K562 (cell line): ENCODE data around the gene JDP2. TPM values are rescaled to one million over a fixed set of nuclear protein-coding genes. Genes with fewer than 3 reads are reported as not detected.
A peak's percentile ranks its signal among the peaks of the same experiment; 100 is the strongest.

Experiments
- ATAC-seq: fragments of 200-7000 bp; cut with Tn5 transposase; 3 replicates; pipeline ENCODE4 v1.9.1; 2020; ENCODE audit warnings: moderate library complexity
- BruUV-seq: library from RNA; stranded (reverse); fragments of 400-500 nt; replicated peaks from 2 replicates; lab custom pipeline; 2021; lab: Mats Ljungman, UMichigan
- CTCF ChIA-PET: fragments of 300-600 bp; formaldehyde crosslinking; extraction: SDS; loops from one replicate; lab custom pipeline; 2021; ENCODE audit warnings: low intra/inter-chr PET ratio; lab: Yijun Ruan, JAX
- POLR2A ChIA-PET: fragments of 300-600, 350-650 bp; sonication (Branson Sonifier 250); formaldehyde crosslinking; extraction: SDS; loops from one replicate; lab custom pipeline; 2021; ENCODE audit warnings: antibody characterized with exemption, inconsistent platforms; lab: Yijun Ruan, JAX
- DNase-seq, 4 experiments: peaks; one replicate each; pipeline versions ENCODE4 v3.0.0 to v3.0.0-alpha.2; 2011 to 2018; ENCODE audit warnings: low spot score in 3 of 4, mixed read lengths in 3 of 4; ENCODE audit errors: extremely low read depth in 1 of 4
- FAIRE-seq: peaks from 2 replicates; lab custom pipeline; 2011; peaks lifted over from hg19 to GRCh38; lab: Jason Lieb, UNC
- H2AFZ ChIP-seq: 2 replicates; pipeline ENCODE4 v1.6.0; 2011; ENCODE audit warnings: low read depth, low read length, control low read depth, inconsistent platforms
- H3K27ac ChIP-seq: fragments of 200-600 bp; 3 replicates; pipeline ENCODE4 v1.8.0; 2011; ENCODE audit warnings: low read depth, mild to moderate bottlenecking, control low read depth, inconsistent platforms, low read length, moderate library complexity, mixed read lengths; ENCODE audit errors: extremely low read depth
- H3K27me3 ChIP-seq, 2 experiments: fragments of 300-600 bp in 1 of 2; 2 replicates in 1 of 2; 3 replicates in 1 of 2; pipeline versions ENCODE4 v1.6.0 to v1.8.0; 2011; ENCODE audit warnings: inconsistent platforms in 2 of 2, low read length in 2 of 2, mild to moderate bottlenecking in 1 of 2, mixed read lengths in 1 of 2, moderate library complexity in 1 of 2; ENCODE audit not compliant: control insufficient read depth in 2 of 2, insufficient read depth in 2 of 2
- H3K36me3 ChIP-seq: fragments of 300-600 bp; 3 replicates; pipeline ENCODE4 v1.8.0; 2011; ENCODE audit warnings: mild to moderate bottlenecking, low read length, inconsistent platforms; ENCODE audit not compliant: control insufficient read depth, insufficient read depth
- H3K4me1 ChIP-seq, 2 experiments: fragments of 200-600 bp in 1 of 2; replicated peaks in 1 of 2; 2 replicates in 1 of 2; 3 replicates in 1 of 2; pipeline versions ENCODE4 v1.5.1 to v1.8.0; 2011; ENCODE audit warnings: inconsistent platforms in 2 of 2, low read length in 2 of 2, mild to moderate bottlenecking in 1 of 2, mixed read lengths in 1 of 2, moderate library complexity in 1 of 2; ENCODE audit not compliant: control insufficient read depth in 2 of 2, insufficient read depth in 2 of 2
- H3K4me2 ChIP-seq: 2 replicates; pipeline ENCODE4 v1.6.1; 2011; ENCODE audit warnings: low read length, control low read depth, inconsistent platforms, mixed read lengths; ENCODE audit not compliant: insufficient read depth
- H3K4me3 ChIP-seq: fragments of 200-600 bp; sonication (generic), shearing (Covaris generic); 2 replicates; pipeline ENCODE4 v1.5.1; 2016; ENCODE audit warnings: control low read depth, inconsistent platforms
- H3K79me2 ChIP-seq: fragments of 200-600 bp; 3 replicates; pipeline ENCODE4 v1.8.0; 2011; ENCODE audit warnings: low read length, inconsistent platforms; ENCODE audit not compliant: control insufficient read depth, insufficient read depth
- H3K9ac ChIP-seq, 2 experiments: 2 replicates each; pipeline versions ENCODE4 v1.6.0 to v1.6.1; 2011; ENCODE audit warnings: low read depth in 2 of 2, low read length in 2 of 2, control low read depth in 1 of 2, inconsistent platforms in 1 of 2, mild to moderate bottlenecking in 1 of 2, mixed read lengths in 1 of 2; ENCODE audit not compliant: insufficient read depth in 1 of 2
- H3K9me1 ChIP-seq: one replicate; pipeline ENCODE4 v1.6.0; 2011; ENCODE audit warnings: inconsistent platforms, mild to moderate bottlenecking, low read length, moderate library complexity; ENCODE audit not compliant: control insufficient read depth, insufficient read depth
- H3K9me3 ChIP-seq: replicated peaks from 2 replicates; pipeline ENCODE4 v1.5.1; 2011; ENCODE audit warnings: low read depth, low read length, inconsistent platforms; ENCODE audit not compliant: control insufficient read depth, insufficient read depth
- H4K20me1 ChIP-seq: replicated peaks from 2 replicates; pipeline ENCODE4 v1.6.1; 2011; ENCODE audit warnings: low read length, inconsistent platforms, mixed read lengths; ENCODE audit not compliant: control insufficient read depth, insufficient read depth
- BRD9 ChIP-seq: fragments of 450-650 bp; IDR thresholded peaks from 2 replicates; pipeline ENCODE4 v1.6.1; 2018; ENCODE audit warnings: low read depth; ENCODE audit not compliant: partially characterized antibody
- CGGBP1 ChIP-seq: fragments of 250-450 bp; sonication (Bioruptor Pico); IDR thresholded peaks from 2 replicates; pipeline ENCODE4 v1.9.0; 2021; ENCODE audit warnings: mild to moderate bottlenecking
- GABPA ChIP-seq: fragments of 200-800 bp; sonication (Bioruptor generic); conservative IDR thresholded peaks from 2 replicates; pipeline ENCODE4 v1.6.1; 2016; ENCODE audit warnings: low read depth, missing genetic modification characterization, missing compliant biosample characterization
- IRF2 ChIP-seq: sonication (generic); formaldehyde crosslinking; IDR thresholded peaks from 2 replicates; pipeline ENCODE4 v1.8.1; 2022; ENCODE audit warnings: mild to moderate bottlenecking, missing genetic modification reagents
- WGBS: fragments of 100-300 bp; shearing (Covaris generic); methylation state at CpG from one replicate; pipeline ENCODE4 v1.1.6; 2016; ENCODE audit warnings: low coverage, mixed read lengths; ENCODE audit not compliant: insufficient coverage; ENCODE audit errors: missing lambda C conversion rate; 5-methylcytosine and 5-hydroxymethylcytosine counted together
- in situ Hi-C: fragments of 300-500 bp; cut with MboI; formaldehyde crosslinking; loops from 4 replicates; pipeline ENCODE4 v1.15.0; 2018; ENCODE audit warnings: inconsistent platforms, mixed read lengths
- intact Hi-C: fragments of 100-400 bp; cut with micrococcal nuclease; formaldehyde crosslinking; loops from 2 replicates; pipeline ENCODE4 v1.14.2; 2022
- polyA plus RNA-seq, 8 experiments: library from polyadenylated mRNA; depleted of rRNA in 4 of 8; stranded (reverse) in 5 of 8; unstranded in 3 of 8; fragments of >200 nt; fragmentation: Nextera tagmentation in 2 of 8; fragmentation: Illumina TruSeq in 1 of 8; extraction: Ambion mirVana in 2 of 8; extraction: Trizol in 1 of 8; gene quantifications; 2 replicates each; pipeline versions ENCODE4 v1.2.1 to v1.2.3, GENCODE V29; 2011 to 2014; ENCODE audit warnings: inconsistent platforms in 1 of 8, missing spikeins in 1 of 8
- total RNA-seq, 7 experiments: library from RNA; depleted of rRNA in 6 of 7; stranded (reverse); fragments of >200 nt in 6 of 7; fragmentation: Illumina TruSeq in 2 of 7; extraction: Trizol in 2 of 7; gene quantifications; 2 replicates each; pipeline versions ENCODE4 v1.2.1 to v1.2.3, GENCODE V29; 2011 to 2021; ENCODE audit warnings: low replicate concordance in 1 of 7

JDP2 gene
- total and polyA plus RNA-seq, 9 of the 15 experiments (the other 6 are each of a cell fraction or from before 2014, with no cell fraction given), result 0.27 to 13.8 (median 3.1) TPM

GRCh38 chr14:75445963-75446362, 18.1 kb downstream of the JDP2 start:
- POLR2A ChIA-PET, result no interaction called here
- ATAC-seq (no peak), FAIRE-seq (no peak), DNase-seq (no peak)
- Histone ChIP-seq H3K36me3 (no peaks in the 10 kb centered on the region), H3K4me1 (peaks cover 11 to 34% of the 10 kb centered on the region in 2 experiments), H3K9me3 (no peaks in the 10 kb centered on the region), H3K9me1 (no peaks in the 10 kb centered on the region), H4K20me1 (no peaks in the 10 kb centered on the region), H3K79me2 (no peaks in the 10 kb centered on the region), H2AFZ (no peak overlapping the region), H3K27ac (no peak overlapping the region), H3K4me2 (no peak overlapping the region), H3K27me3 (no peaks in the 10 kb centered on the region), H3K4me3 (no peak overlapping the region), H3K9ac (no peak overlapping the region)
- in situ Hi-C loops (no loop called here), intact Hi-C loops (no loop called here)
- 36% methylated on average over 3 of the region's 3 CpGs for WGBS
- BruUV-seq, result no TSS peak
- no peak for TF ChIP-seq CGGBP1 (CRISPR knock-in tag)
- CTCF ChIA-PET, result no interaction called here

GRCh38 chr14:75446447-75446846, 18.6 kb downstream of the JDP2 start:
- Histone ChIP-seq H3K27ac (no peak overlapping the region), H3K9ac (no peak overlapping the region), H3K27me3 (no peaks in the 10 kb centered on the region), H3K4me1 (peaks cover 10 to 32% of the 10 kb centered on the region in 2 experiments), H3K79me2 (no peaks in the 10 kb centered on the region)
- DNase-seq, result no peak
- no peak for FAIRE-seq
- in situ Hi-C loops, result no loop called here
- TF ChIP-seq IRF2 (CRISPR knock-in tag), result no peak
- 0 out of 2 replicates have a peak, but pooled peaks have one; percentile 18 for TF ChIP-seq GABPA
- TF ChIP-seq BRD9, result no peak
- TF ChIP-seq, all 486 proteins: peak for 1
- Histone ChIP-seq H3K9me3 (no peaks in the 10 kb centered on the region), H3K36me3 (no peaks in the 10 kb centered on the region), H3K4me3 (no peak overlapping the region), H2AFZ (no peak overlapping the region), H3K9me1 (no peaks in the 10 kb centered on the region), H4K20me1 (no peaks in the 10 kb centered on the region), H3K4me2 (no peak overlapping the region)
- intact Hi-C loops, result no loop called here
- CTCF ChIA-PET, result no interaction called here
- POLR2A ChIA-PET, result interaction anchor here (1.2 kb wide), 1 partner anchor 21 kb away, joined by 3 read pairs; no protein-coding TSS in a partner anchor
- no peak for ATAC-seq
- BruUV-seq, result no TSS peak
